Ramos (cell line): ENCODE data around the gene GAB2.

Experiments
- in situ Hi-C: fragments of 300-500 bp; cut with MboI; formaldehyde crosslinking; loops from one replicate; pipeline ENCODE4 v1.14.3; 2022; ENCODE audit warnings: low sequenced_read_pairs; ENCODE audit not compliant: unreplicated experiment

Gene GAB2

DNA sequence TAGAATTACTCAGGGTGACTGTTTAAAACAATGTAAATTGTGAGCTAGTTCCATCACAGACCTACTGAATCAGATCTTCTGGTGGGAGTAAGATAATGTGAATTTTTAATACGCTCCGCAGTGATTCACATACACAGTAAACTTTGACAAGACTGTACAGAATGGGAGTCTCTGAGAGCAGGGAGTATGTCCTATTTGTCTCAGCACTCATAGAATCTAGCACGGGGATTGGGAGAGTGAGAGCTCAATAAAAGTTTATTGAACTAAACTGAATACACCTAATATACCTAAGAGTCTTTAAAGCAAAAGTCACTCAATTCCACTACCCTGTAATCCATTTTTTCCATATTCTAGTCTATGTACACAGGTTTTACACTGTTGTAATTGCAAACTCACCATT, 11.2 kb upstream of the GAB2 start:
- in situ Hi-C loops = no loop called here

DNA sequence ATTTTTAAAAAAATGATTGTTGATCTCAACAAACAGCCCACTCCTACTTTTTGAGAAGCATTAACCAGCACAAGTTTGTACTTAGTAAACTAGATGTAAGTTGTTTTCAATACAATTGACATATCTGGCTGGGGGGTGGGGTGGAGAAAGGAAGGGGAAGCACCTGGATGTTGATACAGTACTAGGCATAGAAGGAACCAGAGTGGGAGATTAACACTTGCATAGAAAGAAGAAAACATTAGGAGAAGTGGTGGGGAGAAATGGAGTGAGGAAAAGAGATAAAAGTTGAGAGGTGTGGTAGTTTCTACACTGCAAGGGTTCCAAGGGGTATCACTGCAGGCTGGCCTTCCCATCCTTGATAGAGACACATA, 10.6 kb upstream of the GAB2 start:
- in situ Hi-C loops = no loop called here

- in situ Hi-C loops = no loop called here
Measured at GRCh38 chr11:78427615-78428265, 10.1 kb upstream of the GAB2 start.

DNA sequence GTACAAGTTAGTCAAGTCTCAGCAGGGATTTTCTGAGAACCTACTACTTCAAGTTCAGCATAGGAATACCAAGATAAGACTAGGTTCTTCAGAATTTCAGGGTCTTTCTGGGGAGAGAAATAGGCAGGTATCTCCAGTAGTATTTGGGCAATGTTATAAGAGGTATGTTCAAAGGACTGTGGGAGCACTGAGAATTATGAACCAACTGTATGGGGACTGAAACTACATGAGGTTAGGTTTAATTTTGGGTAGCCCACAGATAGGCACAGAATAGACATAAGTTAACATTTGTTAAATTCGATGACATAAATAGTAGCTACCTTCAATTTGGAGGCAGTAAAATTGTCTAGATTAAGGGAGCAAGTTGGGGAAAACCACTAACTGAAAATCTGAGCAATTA, 9.2 kb upstream of the GAB2 start:
- in situ Hi-C loops = no loop called here

DNA sequence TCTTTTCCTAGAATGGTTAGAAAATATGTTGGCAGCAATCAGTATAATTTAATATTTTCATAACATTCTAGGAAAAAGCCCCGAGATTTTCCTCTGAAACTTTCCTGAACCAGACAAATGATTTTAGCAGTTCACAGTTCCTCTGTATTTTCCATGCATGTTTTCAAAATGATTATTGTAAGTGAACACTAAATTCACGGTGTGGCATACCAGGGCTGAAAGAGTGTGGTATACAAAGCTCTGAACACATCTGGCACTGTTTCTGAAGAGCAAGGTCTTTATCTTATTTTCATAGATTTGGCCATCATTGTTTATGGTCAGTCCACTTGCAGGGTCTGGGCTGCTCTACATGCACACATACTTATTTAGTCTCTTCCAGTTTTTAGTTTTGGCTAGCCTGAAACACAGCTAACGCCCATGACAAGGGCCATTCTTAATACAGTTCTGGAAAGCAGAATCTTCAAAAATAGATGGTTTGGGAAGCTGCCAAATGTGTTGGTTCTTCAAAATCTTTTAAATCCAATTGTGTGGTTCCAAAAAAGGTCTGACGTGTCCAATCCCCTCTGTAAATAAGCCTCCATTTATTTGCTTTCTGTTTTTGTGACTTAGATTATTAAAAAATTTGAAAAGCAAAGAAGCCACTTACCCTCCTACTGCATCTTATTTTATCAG, 7.9 kb upstream of the GAB2 start:
- in situ Hi-C loops = no loop called here

DNA sequence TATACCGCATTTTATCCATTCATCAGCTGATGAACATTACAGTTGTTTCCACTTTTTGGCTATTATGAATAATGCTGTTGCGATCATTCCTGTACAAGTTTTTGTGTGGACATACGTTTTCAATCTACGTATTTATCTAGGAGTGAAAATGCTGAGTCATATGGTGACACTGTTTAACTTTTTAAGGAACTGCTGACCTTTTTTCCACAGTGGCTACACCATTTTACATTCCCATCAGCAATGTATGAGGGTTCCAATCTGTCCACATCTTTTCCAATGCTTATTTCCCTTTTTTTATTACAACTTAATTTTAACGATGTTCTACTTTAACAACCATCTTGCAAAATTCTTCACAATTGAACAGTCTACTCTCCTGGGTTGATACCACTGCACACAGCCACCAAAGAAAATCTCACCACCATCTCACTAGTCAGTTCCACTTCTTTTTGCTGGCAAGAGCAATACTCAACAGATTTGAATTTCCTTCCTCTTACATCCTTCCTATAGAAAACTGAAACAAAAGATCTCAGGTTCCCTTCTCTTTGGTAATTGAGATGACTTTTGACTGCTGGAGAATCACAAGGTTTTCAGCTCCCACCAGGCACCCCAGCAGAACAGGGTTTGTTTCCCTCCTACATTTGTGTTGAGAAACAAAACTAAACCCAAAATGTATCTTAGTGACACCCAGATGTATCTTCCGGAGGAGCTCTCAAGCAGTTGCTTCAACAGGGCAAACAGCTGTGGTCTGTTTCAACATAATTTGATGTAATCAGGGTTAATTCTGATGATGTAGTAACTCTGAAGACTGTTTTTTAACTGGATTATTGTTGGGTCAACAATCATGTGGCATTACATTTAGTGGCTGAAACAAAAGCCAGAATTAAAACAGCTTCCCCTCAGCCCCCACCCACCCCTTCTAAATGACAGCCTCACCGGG, 7.0 kb upstream of the GAB2 start:
- in situ Hi-C loops = no loop called here

DNA sequence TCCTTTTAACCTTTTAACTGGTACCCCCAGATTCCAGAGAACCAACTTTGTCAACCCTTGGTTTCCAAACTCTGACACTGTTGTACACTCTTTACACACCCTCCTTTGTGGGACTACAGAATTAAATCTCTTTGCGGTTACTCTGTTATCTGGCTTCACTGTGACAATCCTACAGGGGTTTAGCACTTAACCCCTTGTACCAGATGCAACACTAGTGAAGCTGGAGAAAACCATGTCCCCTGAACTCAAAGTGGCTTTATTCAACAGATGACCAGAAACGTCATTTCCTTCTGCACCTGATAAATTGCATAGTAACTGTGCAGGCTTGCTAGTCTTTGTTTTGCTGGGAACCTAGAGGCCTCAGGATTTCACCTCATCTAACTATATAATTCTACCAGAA, 5.6 kb upstream of the GAB2 start:
- in situ Hi-C loops = no loop called here

DNA sequence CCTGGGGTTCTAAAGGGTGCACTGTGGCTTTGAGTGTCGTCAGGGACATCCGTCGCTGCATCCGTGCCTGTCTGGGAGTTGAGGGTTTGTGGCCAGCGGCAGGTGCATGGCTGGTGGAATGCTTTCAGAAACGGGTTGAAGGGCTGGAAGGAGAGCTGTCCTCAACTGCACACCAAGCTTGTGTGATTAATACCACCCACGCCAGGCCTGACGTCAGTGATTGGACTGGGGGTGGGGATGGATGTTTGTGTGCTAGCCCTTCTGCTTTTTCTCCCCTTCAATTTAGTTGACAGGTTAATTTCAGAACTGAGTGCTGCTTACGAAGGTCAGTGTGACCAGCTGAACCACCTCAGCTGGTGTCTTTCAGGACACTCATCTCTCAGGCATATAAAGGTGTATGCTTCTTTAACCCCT, 3.2 kb upstream of the GAB2 start:
- in situ Hi-C loops = no loop called here

DNA sequence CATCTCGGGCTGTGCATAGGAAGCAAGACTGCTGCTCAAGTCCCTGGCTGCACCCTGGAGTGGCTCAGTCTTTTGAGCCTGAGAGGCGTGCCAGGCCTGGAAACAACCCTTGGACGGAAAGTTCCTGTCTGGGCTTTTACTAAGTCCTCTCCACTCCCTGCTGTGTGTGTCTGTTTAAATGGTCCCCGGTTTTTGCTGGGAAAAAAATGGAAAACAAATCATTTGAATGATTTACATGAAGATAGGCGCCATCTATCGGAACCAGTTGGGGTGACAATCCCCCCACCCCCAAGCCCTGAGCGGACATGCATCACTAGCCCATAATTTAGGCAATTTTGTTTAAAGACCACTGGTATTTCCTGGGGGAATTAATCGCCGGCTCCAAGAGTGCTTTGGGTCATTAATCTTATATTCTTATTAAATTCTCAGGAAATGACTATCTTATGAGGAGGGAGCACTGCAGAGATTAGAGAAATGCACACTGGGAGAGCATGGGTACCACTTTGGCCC, 2.7 kb upstream of the GAB2 start:
- in situ Hi-C loops = no loop called here

DNA sequence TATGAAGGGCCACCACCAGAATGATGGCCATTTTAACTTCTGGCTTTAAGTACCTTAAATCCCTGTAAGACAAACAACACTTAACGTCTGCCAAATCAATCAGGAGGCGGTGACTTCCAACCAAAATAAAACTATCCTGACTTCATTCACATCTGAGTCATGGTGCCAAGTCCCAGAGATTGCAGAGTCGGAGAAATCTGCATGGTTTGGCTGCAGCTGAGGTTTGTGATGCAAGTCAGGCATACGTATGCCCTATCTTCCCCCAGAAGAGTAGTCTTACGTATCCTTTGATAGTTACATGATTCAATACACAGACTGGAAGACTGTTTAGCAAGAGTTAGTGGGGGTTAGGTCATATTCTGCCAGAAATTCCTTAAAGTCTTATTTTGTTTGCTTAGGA, 1.7 kb upstream of the GAB2 start:
- in situ Hi-C loops = loop anchor here (10.0 kb wide), 1 partner anchor 145 kb away; no protein-coding TSS in a partner anchor

DNA sequence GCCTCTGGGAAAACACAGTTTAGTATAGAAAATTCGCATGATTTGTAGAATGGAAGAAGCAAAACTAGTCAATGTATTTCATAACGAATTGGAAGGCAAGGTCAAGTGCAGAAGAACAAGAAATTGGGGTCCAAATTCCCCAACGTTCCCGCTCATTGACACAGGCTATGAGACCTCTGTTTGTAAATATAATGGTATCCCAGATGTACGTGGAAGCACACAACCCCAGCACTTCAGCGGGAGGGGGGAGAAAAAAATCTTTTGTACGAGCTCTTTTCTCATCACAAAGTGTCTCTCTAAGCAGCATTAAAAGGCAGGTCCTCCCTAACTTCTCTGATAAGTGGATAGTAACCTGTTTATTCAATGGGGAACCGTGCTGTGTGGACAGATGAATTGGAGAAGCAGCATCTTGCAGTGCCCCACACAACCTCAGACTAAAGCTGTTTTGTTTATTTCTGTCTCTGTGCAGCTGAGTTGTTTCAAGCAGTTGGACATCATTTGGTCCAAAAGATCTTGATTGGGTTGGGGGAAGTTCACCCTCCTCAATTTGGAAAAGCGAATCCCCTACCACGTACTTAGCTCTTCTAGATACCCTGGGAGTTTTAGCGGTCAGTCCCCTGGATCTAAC, 1.1 kb upstream of the GAB2 start:
- in situ Hi-C loops = loop anchor here (10.0 kb wide), 1 partner anchor 146 kb away; no protein-coding TSS in a partner anchor

GRCh38 chr11:78417888-78418583, 416 bp upstream of the GAB2 start:
- in situ Hi-C loops = loop anchor here (10.0 kb wide), 1 partner anchor 147 kb away; no protein-coding TSS in a partner anchor

- in situ Hi-C loops = loop anchor here (10.0 kb wide), 1 partner anchor 148 kb away; no protein-coding TSS in a partner anchor
Measured at GRCh38 chr11:78416285-78417174, 1.1 kb downstream of the GAB2 start.

DNA sequence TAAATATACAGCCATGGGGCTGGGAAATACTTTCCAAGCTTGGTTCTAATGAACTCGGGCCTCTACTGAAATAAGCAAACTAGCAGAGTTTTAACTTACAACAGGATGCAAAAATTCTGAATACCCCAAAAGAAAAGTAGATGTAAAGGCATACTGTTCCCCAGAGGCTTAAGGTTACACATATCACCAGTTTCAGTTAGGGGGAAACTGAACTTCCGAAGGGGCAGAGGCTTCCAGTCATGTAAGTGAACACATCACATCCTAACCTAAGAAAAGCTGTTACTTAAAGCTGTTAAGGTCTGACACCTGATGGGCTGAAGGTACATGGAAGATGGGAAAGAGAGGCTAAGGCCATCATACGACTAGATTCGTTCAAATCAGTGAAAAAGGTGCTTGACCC, 2.3 kb downstream of the GAB2 start:
- in situ Hi-C loops = loop anchor here (10.0 kb wide), 1 partner anchor 149 kb away; no protein-coding TSS in a partner anchor

DNA sequence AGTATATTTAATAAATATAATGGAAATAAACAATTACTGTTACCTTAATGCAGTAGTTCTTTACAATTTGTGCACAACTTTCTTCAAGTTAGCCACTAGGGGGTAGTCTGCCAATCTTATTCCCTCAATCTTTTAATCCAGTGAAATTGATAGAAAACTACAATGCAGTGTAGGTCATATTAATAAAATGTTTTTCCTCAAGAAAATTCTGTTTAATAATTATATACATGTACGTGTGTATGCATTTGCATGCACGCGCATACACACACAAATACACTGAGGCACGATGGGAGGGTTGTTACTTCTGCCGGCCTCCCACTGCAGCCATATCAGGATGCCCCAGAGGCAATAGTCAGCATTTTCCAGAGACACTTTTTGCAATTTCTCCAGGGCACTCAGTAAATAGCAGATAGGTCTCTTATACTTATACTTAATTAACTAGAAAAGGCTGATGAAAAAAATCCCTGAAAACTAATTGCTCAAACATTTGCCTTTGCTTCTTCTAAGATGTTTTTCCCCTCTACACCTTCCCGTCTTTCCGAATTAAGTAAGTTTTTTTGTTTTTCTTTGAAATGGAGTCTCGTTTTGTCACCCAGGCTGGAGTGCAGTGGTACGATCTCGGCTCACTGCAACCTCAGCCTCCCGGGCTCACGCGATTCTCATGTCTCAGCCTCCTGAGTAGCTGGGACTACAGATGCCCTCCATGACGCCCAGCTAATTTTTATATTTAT, 3.1 kb downstream of the GAB2 start:
- in situ Hi-C loops = loop anchor here (10.0 kb wide), 1 partner anchor 150 kb away; no protein-coding TSS in a partner anchor

DNA sequence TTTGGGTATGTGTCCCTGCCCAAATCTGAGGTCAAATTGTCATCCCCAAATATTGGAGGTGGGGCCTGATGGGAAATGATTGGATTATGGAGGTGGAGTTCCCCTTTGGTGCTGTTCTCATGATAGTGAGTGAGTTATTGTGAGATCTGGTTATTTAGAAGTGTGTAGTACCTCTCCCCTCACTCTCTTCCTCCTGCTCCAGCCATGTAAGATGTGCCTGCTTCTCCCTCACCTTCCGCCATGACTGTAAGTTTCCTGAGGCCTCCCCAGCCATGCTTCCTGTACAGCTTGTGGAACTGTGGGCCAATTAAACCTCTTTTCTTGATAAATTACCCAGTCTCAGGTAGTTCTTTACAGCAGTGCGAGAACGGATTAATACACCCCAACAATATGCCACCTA, 9.0 kb downstream of the GAB2 start:
- in situ Hi-C loops = no loop called here

- in situ Hi-C loops = no loop called here
Measured at GRCh38 chr11:78406568-78407196, 10.9 kb downstream of the GAB2 start.
